Stimulated activated naive CD8-positive, alpha-beta T cell treated with anti-CD3 and anti-CD28 coated beads, Interleukin-15, Interleukin-2, amounts not matched to agents 100 U/mL and 50 U/mL, for 24 hours (primary cell): ENCODE measurements around the gene FARP1.

Experiments used
- ATAC-seq: fragments of 150-1000 bp; cut with Tn5 transposase; one replicate; pipeline ENCODE4 v1.10.0; 2021
- DNase-seq: peaks from one replicate; pipeline ENCODE4 v3.0.0; 2021

Gene FARP1

GRCh38 chr13:98286799-98287198 is 143.9 kb downstream of the FARP1 start:
- ATAC-seq (no peak), DNase-seq (no peak)

- no peak for DNase-seq
- ATAC-seq, result no peak
Measured at GRCh38 chr13:98288211-98288610, 145.3 kb downstream of the FARP1 start.

GRCh38 chr13:98289339-98289945 is 146.5 kb downstream of the FARP1 start:
- DNase-seq, result no peak
- no peak for ATAC-seq

- DNase-seq (no peak), ATAC-seq (no peak)
Measured at GRCh38 chr13:98290261-98290660, 147.4 kb downstream of the FARP1 start.

GRCh38 chr13:98291658-98292057 is 148.8 kb downstream of the FARP1 start:
- ATAC-seq, result no peak
- DNase-seq, result no peak

GRCh38 chr13:98293103-98293502 is 150.2 kb downstream of the FARP1 start:
- DNase-seq, result no peak
- no peak for ATAC-seq

GRCh38 chr13:98293570-98294142 is 150.8 kb downstream of the FARP1 start:
- DNase-seq, result no peak
- ATAC-seq, result peak; percentile 9

- DNase-seq, result no peak
Measured at GRCh38 chr13:98295371-98295770, 152.5 kb downstream of the FARP1 start.

GRCh38 chr13:98297051-98297450 is 154.2 kb downstream of the FARP1 start:
- DNase-seq (no peak), ATAC-seq (no peak)

More at GRCh38 chr13:98295371-98295770, 152.5 kb downstream of the FARP1 start:
- ATAC-seq, result no peak

GRCh38 chr13:98297745-98298144 is 154.9 kb downstream of the FARP1 start:
- DNase-seq, result no peak
- ATAC-seq, result no peak

GRCh38 chr13:98298599-98298998 is 155.7 kb downstream of the FARP1 start:
- DNase-seq, result no peak
- no peak for ATAC-seq

- DNase-seq (no peak), ATAC-seq (no peak)
Measured at GRCh38 chr13:98299235-98299965, 156.5 kb downstream of the FARP1 start.

GRCh38 chr13:98299966-98300350 is 157.1 kb downstream of the FARP1 start:
- no peak for DNase-seq
- ATAC-seq, result no peak

- DNase-seq (no peak), ATAC-seq (no peak)
Measured at GRCh38 chr13:98300956-98301641, 158.2 kb downstream of the FARP1 start.

GRCh38 chr13:98301721-98302120 is 158.8 kb downstream of the FARP1 start:
- no peak for ATAC-seq
- no peak for DNase-seq

GRCh38 chr13:98303858-98304257 is 161.0 kb downstream of the FARP1 start:
- DNase-seq (no peak), ATAC-seq (no peak)

- DNase-seq (no peak), ATAC-seq (no peak)
Measured at GRCh38 chr13:98305670-98306069, 162.8 kb downstream of the FARP1 start.

- DNase-seq, result no peak
- ATAC-seq, result no peak
Measured at GRCh38 chr13:98307463-98308085, 164.7 kb downstream of the FARP1 start.

- no peak for ATAC-seq
Measured at GRCh38 chr13:98308086-98308911, 165.4 kb downstream of the FARP1 start.

GRCh38 chr13:98309569-98310335 is 166.9 kb downstream of the FARP1 start:
- DNase-seq, result no peak
- ATAC-seq, result no peak

More at GRCh38 chr13:98308086-98308911, 165.4 kb downstream of the FARP1 start:
- no peak for DNase-seq
